ENCODE measurements around the gene KRT39. TPM values are rescaled to one million over a fixed set of nuclear protein-coding genes. Genes with fewer than 3 reads are reported as not detected.
A peak's percentile ranks its signal among the peaks of the same experiment; 100 is the strongest.

The KRT39 gene
- total and polyA plus RNA-seq, 2 of the 13 experiments (the other 11 are each of a cell fraction or from before 2014, with no cell fraction given): 0.07 to 1.2 TPM

DNA sequence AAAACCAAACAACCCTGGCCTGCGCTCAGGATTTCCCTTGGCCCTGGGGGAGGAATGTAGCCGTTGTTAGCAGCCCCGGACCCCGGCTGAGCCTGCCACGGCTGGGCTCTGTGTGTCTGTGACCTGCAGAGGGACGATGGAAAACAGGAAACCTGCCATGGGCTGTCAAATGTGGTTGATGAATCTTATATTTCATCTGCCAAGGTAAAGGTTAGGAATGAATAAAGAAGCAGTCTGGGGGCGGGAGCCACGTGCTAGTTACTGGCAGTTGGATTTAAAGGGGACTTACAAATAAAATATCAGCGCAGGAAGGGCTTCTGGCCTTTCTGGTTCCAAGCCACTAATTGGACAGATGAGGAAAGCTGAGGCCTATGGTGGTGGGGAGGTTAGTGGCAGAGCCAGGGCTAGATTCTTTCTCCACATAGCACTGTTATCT lies 29.3 kb downstream of the KRT39 start, which contains the start of gene KRT23:
KRT23 (minus strand) TSS at position 263 of the 436 bp plus-strand sequence. CDS start 1,043 bp downstream, outside the sequence.
- no peaks in the 10 kb centered on the region for H3K36me3 ChIP-seq (replicated peaks in 1 of 2; ENCODE audit: control insufficient read depth in 1 of 2, insufficient read depth in 2 of 2, low read length in 2 of 2)
- no peaks in the 10 kb centered on the region for H4K20me1 ChIP-seq (ENCODE audit: insufficient read depth, low read length)
- no peak for FAIRE-seq
- H3K4me3 ChIP-seq (replicated peaks in 1 of 3; ENCODE audit: insufficient read depth in 1 of 3, low read depth in 2 of 3, low read length in 3 of 3): peak within 1 kb of the TSS; percentile 32 to 65 (median 62)
- no TSS peak for BruUV-seq (replicated peaks)
- H2AFZ ChIP-seq (ENCODE audit: low read length): peak within 1 kb of the TSS; percentile 48
- H3K79me2 ChIP-seq (ENCODE audit: insufficient read depth, low read length): peaks cover 3% of the 10 kb centered on the region
- no peaks in the 10 kb centered on the region for H3K9me3 ChIP-seq (ENCODE audit: low read length)
- no peak for DNase-seq (ENCODE audit: low spot score)
- ChIA-PET CTCF (ENCODE audit: low intra/inter-chr PET ratio, low total read pairs) (interaction anchor here (0.6 kb wide), 1 partner anchor 283 kb away, joined by 3 read pairs; no protein-coding TSS in a partner anchor), POLR2A (interaction anchor here (0.9 to 2.0 kb wide), 5 partner anchors 10 to 21 kb away, joined by 3 to 10 read pairs (median 6); no protein-coding TSS in a partner anchor)
- H3K27ac ChIP-seq (ENCODE audit: extremely low read length, insufficient read depth, low read length): peak within 1 kb of the TSS; percentile 48
- H3K9ac ChIP-seq (ENCODE audit: insufficient read depth, low read depth, low read length): peak within 1 kb of the TSS; percentile 67
- H3K4me1 ChIP-seq (ENCODE audit: insufficient read depth, low read length): peaks cover 62% of the 10 kb centered on the region
- no peaks in the 10 kb centered on the region for H3K27me3 ChIP-seq (ENCODE audit: control insufficient read depth in 1 of 2, insufficient read depth in 2 of 2, low read length in 2 of 2)
- WGBS (ENCODE audit: low lambda C conversion rate): 67% methylated on average over 9 of the region's 9 CpGs
- in situ Hi-C loops (cut with HindIII; ENCODE audit: extremely low pct_ligation_motif_present, low pct_unique_long_range_greater_than_20kb) (no loop called here), intact Hi-C loops (cut with micrococcal nuclease; ENCODE audit: unreplicated experiment) (loop anchor here (2.0 kb wide), 1 partner anchor 19 kb away; no protein-coding TSS in a partner anchor)
- peak within 1 kb of the TSS; percentile 70 for H3K4me2 ChIP-seq (ENCODE audit: low read depth, low read length)
- ATAC-seq: peak; percentile 73
- TF ChIP-seq ZNF792 (CRISPR knock-in tag; IDR thresholded peaks at IDR 0.05): no peak
- no peak for TF ChIP-seq MAFF (IDR thresholded peaks at IDR 0.05; ENCODE audit: low read depth, low read length)
- TF ChIP-seq ZNF558 (CRISPR knock-in tag; IDR thresholded peaks at IDR 0.05; ENCODE audit: borderline replicate concordance): no peak
- TF ChIP-seq TAF1 (CRISPR knock-in tag; IDR thresholded peaks at IDR 0.05): no peak
- TF ChIP-seq, protein P1, sequence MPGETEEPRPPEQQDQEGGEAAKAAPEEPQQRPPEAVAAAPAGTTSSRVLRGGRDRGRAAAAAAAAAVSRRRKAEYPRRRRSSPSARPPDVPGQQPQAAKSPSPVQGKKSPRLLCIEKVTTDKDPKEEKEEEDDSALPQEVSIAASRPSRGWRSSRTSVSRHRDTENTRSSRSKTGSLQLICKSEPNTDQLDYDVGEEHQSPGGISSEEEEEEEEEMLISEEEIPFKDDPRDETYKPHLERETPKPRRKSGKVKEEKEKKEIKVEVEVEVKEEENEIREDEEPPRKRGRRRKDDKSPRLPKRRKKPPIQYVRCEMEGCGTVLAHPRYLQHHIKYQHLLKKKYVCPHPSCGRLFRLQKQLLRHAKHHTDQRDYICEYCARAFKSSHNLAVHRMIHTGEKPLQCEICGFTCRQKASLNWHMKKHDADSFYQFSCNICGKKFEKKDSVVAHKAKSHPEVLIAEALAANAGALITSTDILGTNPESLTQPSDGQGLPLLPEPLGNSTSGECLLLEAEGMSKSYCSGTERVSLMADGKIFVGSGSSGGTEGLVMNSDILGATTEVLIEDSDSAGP (CRISPR knock-in tag; IDR thresholded peaks at IDR 0.05; ENCODE audit: borderline replicate concordance): peak; percentile 58; the same call in 1 of the 2 replicates
- TF ChIP-seq, protein P2, sequence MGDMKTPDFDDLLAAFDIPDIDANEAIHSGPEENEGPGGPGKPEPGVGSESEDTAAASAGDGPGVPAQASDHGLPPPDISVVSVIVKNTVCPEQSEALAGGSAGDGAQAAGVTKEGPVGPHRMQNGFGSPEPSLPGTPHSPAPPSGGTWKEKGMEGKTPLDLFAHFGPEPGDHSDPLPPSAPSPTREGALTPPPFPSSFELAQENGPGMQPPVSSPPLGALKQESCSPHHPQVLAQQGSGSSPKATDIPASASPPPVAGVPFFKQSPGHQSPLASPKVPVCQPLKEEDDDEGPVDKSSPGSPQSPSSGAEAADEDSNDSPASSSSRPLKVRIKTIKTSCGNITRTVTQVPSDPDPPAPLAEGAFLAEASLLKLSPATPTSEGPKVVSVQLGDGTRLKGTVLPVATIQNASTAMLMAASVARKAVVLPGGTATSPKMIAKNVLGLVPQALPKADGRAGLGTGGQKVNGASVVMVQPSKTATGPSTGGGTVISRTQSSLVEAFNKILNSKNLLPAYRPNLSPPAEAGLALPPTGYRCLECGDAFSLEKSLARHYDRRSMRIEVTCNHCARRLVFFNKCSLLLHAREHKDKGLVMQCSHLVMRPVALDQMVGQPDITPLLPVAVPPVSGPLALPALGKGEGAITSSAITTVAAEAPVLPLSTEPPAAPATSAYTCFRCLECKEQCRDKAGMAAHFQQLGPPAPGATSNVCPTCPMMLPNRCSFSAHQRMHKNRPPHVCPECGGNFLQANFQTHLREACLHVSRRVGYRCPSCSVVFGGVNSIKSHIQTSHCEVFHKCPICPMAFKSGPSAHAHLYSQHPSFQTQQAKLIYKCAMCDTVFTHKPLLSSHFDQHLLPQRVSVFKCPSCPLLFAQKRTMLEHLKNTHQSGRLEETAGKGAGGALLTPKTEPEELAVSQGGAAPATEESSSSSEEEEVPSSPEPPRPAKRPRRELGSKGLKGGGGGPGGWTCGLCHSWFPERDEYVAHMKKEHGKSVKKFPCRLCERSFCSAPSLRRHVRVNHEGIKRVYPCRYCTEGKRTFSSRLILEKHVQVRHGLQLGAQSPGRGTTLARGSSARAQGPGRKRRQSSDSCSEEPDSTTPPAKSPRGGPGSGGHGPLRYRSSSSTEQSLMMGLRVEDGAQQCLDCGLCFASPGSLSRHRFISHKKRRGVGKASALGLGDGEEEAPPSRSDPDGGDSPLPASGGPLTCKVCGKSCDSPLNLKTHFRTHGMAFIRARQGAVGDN (CRISPR knock-in tag; IDR thresholded peaks at IDR 0.05): peak; percentile 20; the same call in 1 of the 2 replicates
- TF ChIP-seq ZFP36 (IDR thresholded peaks at IDR 0.05; ENCODE audit: borderline replicate concordance, low read depth, low read length, partially characterized antibody): no peak
- no peak for TF ChIP-seq JARID2 (CRISPR knock-in tag; IDR thresholded peaks at IDR 0.05; ENCODE audit: insufficient replicate concordance)
- no peak for TF ChIP-seq ARHGAP35 (CRISPR knock-in tag; IDR thresholded peaks at IDR 0.05; ENCODE audit: borderline replicate concordance)
- TF ChIP-seq MAFK (conservative IDR thresholded peaks at IDR 0.05 in 1 of 2, IDR thresholded peaks at IDR 0.05 in 1 of 2; ENCODE audit: low read length in 2 of 2): no peak
- TF ChIP-seq ETV6 (CRISPR knock-in tag; conservative IDR thresholded peaks at IDR 0.05): 0 out of 2 replicates have a peak, but pooled peaks have one; percentile 16
- TF ChIP-seq ZBTB46 (CRISPR knock-in tag; IDR thresholded peaks at IDR 0.05; ENCODE audit: borderline replicate concordance): no peak
- TF ChIP-seq DNMT1 (CRISPR knock-in tag; IDR thresholded peaks at IDR 0.05): no peak
- TF ChIP-seq E2F2 (CRISPR knock-in tag; IDR thresholded peaks at IDR 0.05; ENCODE audit: borderline replicate concordance): no peak
- no peak for TF ChIP-seq ZNF12 (CRISPR knock-in tag; IDR thresholded peaks at IDR 0.05)

Measured in HepG2 (cell line).